ENCODE measurements around the gene ZNF138. TPM values are rescaled to one million over a fixed set of nuclear protein-coding genes. Genes with fewer than 3 reads are reported as not detected.

Gene ZNF138
- total RNA-seq, 1 experiment from 2014 or later, result 9.2 TPM

DNA sequence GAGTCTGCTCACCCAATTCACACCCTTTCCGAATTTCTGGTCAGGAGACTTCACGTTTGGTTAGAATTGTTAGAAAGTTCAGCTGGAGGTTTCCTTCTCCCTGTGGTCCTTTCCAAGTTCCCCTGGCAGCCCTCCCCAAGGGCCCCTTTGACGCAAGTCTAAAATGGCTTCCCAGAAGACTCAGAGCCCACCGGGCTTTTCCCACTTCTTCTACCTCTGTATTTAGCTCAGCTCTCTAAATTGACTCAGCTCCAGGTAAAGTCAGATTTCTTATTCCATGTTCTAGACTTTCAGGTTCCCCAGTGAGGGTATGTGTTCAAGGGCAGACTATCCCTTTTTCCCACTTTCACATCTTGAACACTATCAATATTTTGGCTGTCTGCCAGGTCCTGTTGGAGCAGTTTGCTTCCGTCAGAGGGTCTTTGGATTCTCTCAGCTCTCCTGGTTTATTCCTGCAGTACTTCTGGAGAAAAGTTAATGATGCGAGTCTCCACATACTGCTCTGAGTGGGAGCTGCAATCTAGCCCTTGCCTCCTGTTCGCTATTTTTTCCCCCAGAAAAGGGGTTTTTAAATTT is 55.8 kb downstream of the ZNF138 start:
- TF ChIP-seq EZH2 (IDR thresholded peaks at IDR 0.05; ENCODE audit: borderline replicate concordance, low read depth, low read length, poor library complexity, severe bottlenecking), result no peak
- TF ChIP-seq, protein P1, sequence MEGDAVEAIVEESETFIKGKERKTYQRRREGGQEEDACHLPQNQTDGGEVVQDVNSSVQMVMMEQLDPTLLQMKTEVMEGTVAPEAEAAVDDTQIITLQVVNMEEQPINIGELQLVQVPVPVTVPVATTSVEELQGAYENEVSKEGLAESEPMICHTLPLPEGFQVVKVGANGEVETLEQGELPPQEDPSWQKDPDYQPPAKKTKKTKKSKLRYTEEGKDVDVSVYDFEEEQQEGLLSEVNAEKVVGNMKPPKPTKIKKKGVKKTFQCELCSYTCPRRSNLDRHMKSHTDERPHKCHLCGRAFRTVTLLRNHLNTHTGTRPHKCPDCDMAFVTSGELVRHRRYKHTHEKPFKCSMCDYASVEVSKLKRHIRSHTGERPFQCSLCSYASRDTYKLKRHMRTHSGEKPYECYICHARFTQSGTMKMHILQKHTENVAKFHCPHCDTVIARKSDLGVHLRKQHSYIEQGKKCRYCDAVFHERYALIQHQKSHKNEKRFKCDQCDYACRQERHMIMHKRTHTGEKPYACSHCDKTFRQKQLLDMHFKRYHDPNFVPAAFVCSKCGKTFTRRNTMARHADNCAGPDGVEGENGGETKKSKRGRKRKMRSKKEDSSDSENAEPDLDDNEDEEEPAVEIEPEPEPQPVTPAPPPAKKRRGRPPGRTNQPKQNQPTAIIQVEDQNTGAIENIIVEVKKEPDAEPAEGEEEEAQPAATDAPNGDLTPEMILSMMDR (conservative IDR thresholded peaks at IDR 0.05; ENCODE audit: low read depth, low read length), result no peak
- CTCF ChIA-PET, result no interaction called here
- H3K36me3 ChIP-seq (ENCODE audit: insufficient read depth, low read length, poor library complexity, severe bottlenecking), result no peaks in the 10 kb centered on the region
- POLR2A ChIA-PET (ENCODE audit: low non-redundant PET), result no interaction called here
- BruUV-seq (replicated peaks), result no TSS peak
- intact Hi-C loops (cut with micrococcal nuclease; ENCODE audit: unreplicated experiment), result no loop called here
- H3K27me3 ChIP-seq (replicated peaks; ENCODE audit: insufficient read depth, low read depth, low read length, poor library complexity), result no peaks in the 10 kb centered on the region
- H3K4me1 ChIP-seq (ENCODE audit: insufficient read depth, low read length, poor library complexity, severe bottlenecking), result no peaks in the 10 kb centered on the region
- H3K4me3 ChIP-seq (ENCODE audit: low read depth, low read length, poor library complexity, severe bottlenecking), result no peak overlapping the region
- no peaks in the 10 kb centered on the region for H3K9me3 ChIP-seq (ENCODE audit: low read depth, low read length, poor library complexity, severe bottlenecking)
- H3K27ac ChIP-seq (ENCODE audit: low read depth, low read length, poor library complexity, severe bottlenecking), result no peak overlapping the region
- no peak for DNase-seq (ENCODE audit: low spot score)

DNA sequence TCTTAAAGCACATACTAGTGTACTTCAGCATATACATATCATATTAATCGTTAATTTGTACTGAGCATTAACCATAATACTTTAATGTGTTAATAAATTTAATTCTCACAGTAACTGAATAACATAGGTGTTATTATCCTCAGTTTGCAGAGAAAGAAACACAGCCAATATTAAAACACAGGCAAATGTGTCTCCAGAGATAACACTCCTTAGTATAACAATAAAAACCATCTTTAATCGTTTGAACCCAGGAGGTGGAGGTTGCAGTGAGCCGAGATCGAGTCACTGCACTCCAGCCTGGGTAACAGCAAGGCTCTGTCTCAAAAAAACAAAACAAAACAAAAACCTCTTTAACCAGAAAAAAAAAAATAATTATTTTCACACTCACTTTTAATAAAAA is 59.5 kb downstream of the ZNF138 start:
- intact Hi-C loops (cut with micrococcal nuclease; ENCODE audit: unreplicated experiment), result no loop called here
- no TSS peak for BruUV-seq (replicated peaks)
- no peaks in the 10 kb centered on the region for H3K36me3 ChIP-seq (ENCODE audit: insufficient read depth, low read length, poor library complexity, severe bottlenecking)
- CTCF ChIA-PET, result no interaction called here
- H3K4me1 ChIP-seq (ENCODE audit: insufficient read depth, low read length, poor library complexity, severe bottlenecking), result no peaks in the 10 kb centered on the region
- POLR2A ChIA-PET (ENCODE audit: low non-redundant PET), result no interaction called here
- no peak overlapping the region for H3K4me3 ChIP-seq (ENCODE audit: low read depth, low read length, poor library complexity, severe bottlenecking)
- no peaks in the 10 kb centered on the region for H3K9me3 ChIP-seq (ENCODE audit: low read depth, low read length, poor library complexity, severe bottlenecking)
- no peak for TF ChIP-seq EZH2 (IDR thresholded peaks at IDR 0.05; ENCODE audit: borderline replicate concordance, low read depth, low read length, poor library complexity, severe bottlenecking)
- TF ChIP-seq, protein P1 (conservative IDR thresholded peaks at IDR 0.05; ENCODE audit: low read depth, low read length), result no peak
- DNase-seq (ENCODE audit: low spot score), result no peak
- H3K27ac ChIP-seq (ENCODE audit: low read depth, low read length, poor library complexity, severe bottlenecking), result no peak overlapping the region
- H3K27me3 ChIP-seq (replicated peaks; ENCODE audit: insufficient read depth, low read depth, low read length, poor library complexity), result no peaks in the 10 kb centered on the region

DNA sequence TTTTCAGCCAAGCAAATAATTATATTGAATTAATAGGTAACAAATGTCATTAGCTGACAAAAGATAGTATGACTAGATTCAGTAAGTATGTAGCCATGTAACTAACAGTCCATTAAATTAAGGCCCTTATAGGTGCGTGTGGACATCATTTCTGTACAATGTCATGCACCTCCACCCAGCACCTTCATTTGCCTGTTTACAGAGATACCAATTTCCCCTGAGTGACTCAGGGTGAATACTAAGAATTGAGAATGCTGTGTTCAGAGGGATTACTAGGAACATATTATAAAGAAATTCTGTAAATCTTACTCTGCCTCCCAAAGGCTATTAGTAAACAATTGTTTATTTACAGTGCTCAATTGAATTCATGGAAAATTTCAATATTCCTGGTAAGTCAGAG is 60.7 kb downstream of the ZNF138 start:
- Histone ChIP-seq H3K4me3 (ENCODE audit: low read depth, low read length, poor library complexity, severe bottlenecking) (no peak overlapping the region), H3K27ac (ENCODE audit: low read depth, low read length, poor library complexity, severe bottlenecking) (no peak overlapping the region), H3K4me1 (ENCODE audit: insufficient read depth, low read length, poor library complexity, severe bottlenecking) (no peaks in the 10 kb centered on the region), H3K36me3 (ENCODE audit: insufficient read depth, low read length, poor library complexity, severe bottlenecking) (no peaks in the 10 kb centered on the region), H3K27me3 (replicated peaks; ENCODE audit: insufficient read depth, low read depth, low read length, poor library complexity) (no peaks in the 10 kb centered on the region), H3K9me3 (ENCODE audit: low read depth, low read length, poor library complexity, severe bottlenecking) (no peaks in the 10 kb centered on the region)
- CTCF ChIA-PET, result no interaction called here
- POLR2A ChIA-PET (ENCODE audit: low non-redundant PET), result no interaction called here
- intact Hi-C loops (cut with micrococcal nuclease; ENCODE audit: unreplicated experiment), result no loop called here
- BruUV-seq (replicated peaks), result no TSS peak
- DNase-seq (ENCODE audit: low spot score), result no peak
- TF ChIP-seq, protein P1 (conservative IDR thresholded peaks at IDR 0.05; ENCODE audit: low read depth, low read length), result no peak
- TF ChIP-seq EZH2 (IDR thresholded peaks at IDR 0.05; ENCODE audit: borderline replicate concordance, low read depth, low read length, poor library complexity, severe bottlenecking), result no peak
